ENCODE measurements around the gene MUSK. TPM values are rescaled to one million over a fixed set of nuclear protein-coding genes. Genes with fewer than 3 reads are reported as not detected.

The MUSK gene
- total RNA-seq, 1 experiment from 2014 or later, result not detected

- no peak for TF ChIP-seq AR (CRISPR knock-in tag; IDR thresholded peaks at IDR 0.05)
- TF ChIP-seq ELF4 (CRISPR knock-in tag; IDR thresholded peaks at IDR 0.05; ENCODE audit: low read depth), result no peak
- TF ChIP-seq IRF2 (CRISPR knock-in tag; IDR thresholded peaks at IDR 0.05; ENCODE audit: borderline replicate concordance, low read depth), result no peak
Observed at GRCh38 chr9:110746211-110746930, 77.8 kb downstream of the MUSK start (continued).

GRCh38 chr9:110748251-110748893 is 79.8 kb downstream of the MUSK start:
- H3K27ac Mint-ChIP-seq, result no peak overlapping the region
- no peaks in the 10 kb centered on the region; the same call in 1 of the 2 replicates for H3K9me3 Mint-ChIP-seq
- H3K27me3 Mint-ChIP-seq (ENCODE audit: low read depth), result no peaks in the 10 kb centered on the region
- H3K36me3 Mint-ChIP-seq, result no peaks in the 10 kb centered on the region
- H3K4me1 Mint-ChIP-seq, result peaks cover 18% of the 10 kb centered on the region
- TF ChIP-seq ZNF396 (CRISPR knock-in tag; IDR thresholded peaks at IDR 0.05; ENCODE audit: borderline replicate concordance), result no peak
- no peak for TF ChIP-seq PREB (CRISPR knock-in tag; IDR thresholded peaks at IDR 0.05; ENCODE audit: borderline replicate concordance)
- no peak for TF ChIP-seq STAT6 (CRISPR knock-in tag; conservative IDR thresholded peaks at IDR 0.05; ENCODE audit: low read depth)
- TF ChIP-seq GABPB1 (CRISPR knock-in tag; IDR thresholded peaks at IDR 0.05), result no peak
- TF ChIP-seq ZNF425 (CRISPR knock-in tag; conservative IDR thresholded peaks at IDR 0.05), result no peak
- TF ChIP-seq RELA (CRISPR knock-in tag; IDR thresholded peaks at IDR 0.05; ENCODE audit: borderline replicate concordance), result no peak
- TF ChIP-seq CREB1 (CRISPR knock-in tag; IDR thresholded peaks at IDR 0.05), result no peak
- TF ChIP-seq FOXP1 (CRISPR knock-in tag; IDR thresholded peaks at IDR 0.05; ENCODE audit: borderline replicate concordance), result no peak
- no peak for TF ChIP-seq PRDM15 (CRISPR knock-in tag; IDR thresholded peaks at IDR 0.05)
- no peak for TF ChIP-seq ATF3 (CRISPR knock-in tag; conservative IDR thresholded peaks at IDR 0.05)
- ATAC-seq (no peak), DNase-seq (ENCODE audit: low spot score) (no peak)
- no peak overlapping the region for H3K4me3 Mint-ChIP-seq
- POLR2A ChIA-PET, result no interaction called here
- CTCF ChIA-PET, result no interaction called here
